Uterus (tissue), 2 donors: ENCODE results near the gene MTMR2.

Source experiments
- POLR2A ChIP-seq, 2 donors: fragments of 450-650 bp; IDR thresholded peaks; one replicate each; pipeline ENCODE4 v1.6.1; 2016; ENCODE audit warnings: antibody characterized with exemption in 2 of 2, mild to moderate bottlenecking in 1 of 2, moderate library complexity in 1 of 2
- TF ChIP-seq, protein P1 (sequence below), 4 experiments: fragments of 200-600 bp in 2 of 4; fragments of 450-650 bp in 2 of 4; sonication (generic) in 2 of 4; IDR thresholded peaks; one replicate each; pipeline ENCODE4 v1.5.1; 2016 to 2019; ENCODE audit warnings: antibody characterized with exemption in 4 of 4, mild to moderate bottlenecking in 2 of 4, moderate library complexity in 1 of 4

DNA sequence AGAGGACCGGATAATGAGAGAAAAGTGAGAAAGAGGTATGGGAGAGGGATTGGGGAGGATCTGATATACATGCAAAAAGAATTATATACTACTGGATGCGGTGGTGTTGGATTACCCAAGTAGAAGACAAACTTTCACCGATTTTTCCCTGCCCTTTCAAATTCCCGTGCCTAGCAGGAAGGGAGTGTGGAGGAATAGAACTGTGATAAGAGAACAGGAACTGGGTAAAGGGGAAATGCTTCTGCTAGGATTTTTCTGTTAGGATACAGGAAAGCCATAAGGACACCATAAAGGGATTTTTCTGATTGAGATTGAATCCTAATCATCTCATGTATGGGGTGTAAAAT is 480 bp upstream of the MTMR2 start:
- TF ChIP-seq, protein P1, sequence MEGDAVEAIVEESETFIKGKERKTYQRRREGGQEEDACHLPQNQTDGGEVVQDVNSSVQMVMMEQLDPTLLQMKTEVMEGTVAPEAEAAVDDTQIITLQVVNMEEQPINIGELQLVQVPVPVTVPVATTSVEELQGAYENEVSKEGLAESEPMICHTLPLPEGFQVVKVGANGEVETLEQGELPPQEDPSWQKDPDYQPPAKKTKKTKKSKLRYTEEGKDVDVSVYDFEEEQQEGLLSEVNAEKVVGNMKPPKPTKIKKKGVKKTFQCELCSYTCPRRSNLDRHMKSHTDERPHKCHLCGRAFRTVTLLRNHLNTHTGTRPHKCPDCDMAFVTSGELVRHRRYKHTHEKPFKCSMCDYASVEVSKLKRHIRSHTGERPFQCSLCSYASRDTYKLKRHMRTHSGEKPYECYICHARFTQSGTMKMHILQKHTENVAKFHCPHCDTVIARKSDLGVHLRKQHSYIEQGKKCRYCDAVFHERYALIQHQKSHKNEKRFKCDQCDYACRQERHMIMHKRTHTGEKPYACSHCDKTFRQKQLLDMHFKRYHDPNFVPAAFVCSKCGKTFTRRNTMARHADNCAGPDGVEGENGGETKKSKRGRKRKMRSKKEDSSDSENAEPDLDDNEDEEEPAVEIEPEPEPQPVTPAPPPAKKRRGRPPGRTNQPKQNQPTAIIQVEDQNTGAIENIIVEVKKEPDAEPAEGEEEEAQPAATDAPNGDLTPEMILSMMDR (IDR thresholded peaks at IDR 0.05), result no peak
- TF ChIP-seq POLR2A (IDR thresholded peaks at IDR 0.05), result no peak
